Body of pancreas (tissue), 4 donors: ENCODE results near the gene NAB1.

ENCODE experiments used
- CTCF ChIP-seq, 7 experiments: fragments of 450-650 bp in 4 of 7; fragments of 200-600 bp in 3 of 7; sonication (generic) in 3 of 7; IDR thresholded peaks; one replicate each; pipeline ENCODE4 v1.5.1; 2016 to 2019; ENCODE audit warnings: antibody characterized with exemption in 7 of 7
- POLR2A ChIP-seq, 3 donors: fragments of 450-650 bp; IDR thresholded peaks; one replicate each; pipeline ENCODE4 v1.6.1; 2016; ENCODE audit warnings: antibody characterized with exemption in 3 of 3, mild to moderate bottlenecking in 2 of 3

DNA sequence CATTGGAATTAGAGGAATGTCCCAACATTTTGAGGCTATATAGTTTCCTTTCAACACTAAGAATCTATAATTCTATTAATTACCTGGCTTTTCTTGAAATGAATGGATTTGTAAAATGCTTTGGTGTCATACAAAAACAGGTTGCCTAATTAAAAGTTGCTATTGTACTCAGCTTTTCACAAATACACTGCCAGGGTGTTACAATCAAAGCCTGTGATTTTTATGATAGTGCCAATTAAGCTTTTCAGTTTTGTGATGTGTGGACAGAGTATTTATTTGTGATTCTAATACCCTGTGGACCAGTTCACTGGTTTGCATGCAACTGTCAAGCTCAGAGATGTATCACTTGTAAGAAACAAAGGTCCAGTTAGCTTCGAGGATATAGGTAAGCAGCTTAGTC is 71.8 kb downstream of the NAB1 start:
- TF ChIP-seq CTCF (IDR thresholded peaks at IDR 0.05) (no peak), POLR2A (IDR thresholded peaks at IDR 0.05) (no peak)
